Endothelial cell of umbilical vein (primary cell): Measurements from ENCODE around the gene LMTK3.

ENCODE experiments used
- CTCF ChIP-seq, 2 donors: IDR thresholded peaks; 1 replicate in 1 of 2; 2 replicates in 1 of 2; pipeline ENCODE4 v1.5.1; 2011; ENCODE audit warnings: low read length in 2 of 2, mild to moderate bottlenecking in 2 of 2, moderate library complexity in 2 of 2, control low read depth in 1 of 2, inconsistent platforms in 1 of 2, low read depth in 1 of 2; ENCODE audit not compliant: insufficient read depth in 1 of 2; ENCODE audit errors: extremely low read depth in 1 of 2
- EZH2 ChIP-seq: IDR thresholded peaks from 2 replicates; pipeline ENCODE4 v1.6.1; 2012; ENCODE audit warnings: borderline replicate concordance, low read depth, mild to moderate bottlenecking, moderate library complexity, low read length, inconsistent platforms; ENCODE audit not compliant: severe bottlenecking
- FOS ChIP-seq: IDR thresholded peaks from 2 replicates; pipeline ENCODE4 v1.6.1; 2011; ENCODE audit warnings: mild to moderate bottlenecking, low read length, moderate library complexity, borderline replicate concordance; ENCODE audit not compliant: insufficient read depth
- JUN ChIP-seq: IDR thresholded peaks from 2 replicates; pipeline ENCODE4 v1.6.1; 2011; ENCODE audit warnings: borderline replicate concordance, low read depth; ENCODE audit not compliant: insufficient read length, insufficient read depth
- MAX ChIP-seq: IDR thresholded peaks from 2 replicates; pipeline ENCODE4 v1.6.1; 2011; ENCODE audit not compliant: insufficient read depth, insufficient read length
- MYC ChIP-seq: IDR thresholded peaks from one replicate; pipeline ENCODE4 v1.6.1; 2011; ENCODE audit warnings: mild to moderate bottlenecking, low read depth, low read length
- POLR2A ChIP-seq: IDR thresholded peaks from 2 replicates; pipeline ENCODE4 v1.6.1; 2012; ENCODE audit warnings: low read depth, mild to moderate bottlenecking, control low read depth, low read length
- POLR2AphosphoS5 ChIP-seq: IDR thresholded peaks from 2 replicates; pipeline ENCODE4 v1.6.1; 2012; ENCODE audit warnings: low read depth, mild to moderate bottlenecking, control low read depth, low read length, moderate library complexity; ENCODE audit not compliant: insufficient read depth

- TF ChIP-seq CTCF (IDR thresholded peaks at IDR 0.05; ENCODE audit: extremely low read depth in 1 of 2, insufficient read depth in 1 of 2, low read depth in 1 of 2, low read length in 2 of 2) (no peak), FOS (no peak), POLR2A (no peak), EZH2 (no peak), MYC (no peak), POLR2AphosphoS5 (no peak), JUN (no peak), MAX (no peak)
Observed at GRCh38 chr19:48547722-48548121, 36.1 kb upstream of the LMTK3 start.
